GM12891 (cell line): Measurements from ENCODE around the gene C1orf116.

Source experiments
- DNase-seq: peaks from one replicate; pipeline ENCODE4 v3.0.0; 2011; ENCODE audit warnings: low spot score; ENCODE audit not compliant: insufficient read length
- FAIRE-seq: peaks from 2 replicates; lab custom pipeline; 2011; peaks lifted over from hg19 to GRCh38; lab: Jason Lieb, UNC
- PAX5 ChIP-seq: IDR thresholded peaks from 2 replicates; pipeline ENCODE4 v1.6.1; 2011; ENCODE audit warnings: low read length, moderate library complexity, mild to moderate bottlenecking; ENCODE audit not compliant: insufficient read depth, severe bottlenecking
- POLR2A ChIP-seq: IDR thresholded peaks from 2 replicates; pipeline ENCODE4 v1.6.1; 2011; ENCODE audit warnings: low read depth, low read length, control low read depth
- POLR2AphosphoS5 ChIP-seq: IDR thresholded peaks from 2 replicates; pipeline ENCODE4 v1.6.1; 2011; ENCODE audit warnings: low read depth, low read length, control low read depth
- POU2F2 ChIP-seq: IDR thresholded peaks from 2 replicates; pipeline ENCODE4 v1.6.1; 2011; ENCODE audit warnings: low read depth, mild to moderate bottlenecking, control low read depth, low read length, moderate library complexity
- SPI1 ChIP-seq: IDR thresholded peaks from 2 replicates; pipeline ENCODE4 v1.6.1; 2011; ENCODE audit warnings: low read depth, low read length, control low read depth
- TAF1 ChIP-seq: IDR thresholded peaks from 2 replicates; pipeline ENCODE4 v1.6.1; 2011; ENCODE audit warnings: low read depth, low read length, control low read depth

C1orf116 gene

DNA sequence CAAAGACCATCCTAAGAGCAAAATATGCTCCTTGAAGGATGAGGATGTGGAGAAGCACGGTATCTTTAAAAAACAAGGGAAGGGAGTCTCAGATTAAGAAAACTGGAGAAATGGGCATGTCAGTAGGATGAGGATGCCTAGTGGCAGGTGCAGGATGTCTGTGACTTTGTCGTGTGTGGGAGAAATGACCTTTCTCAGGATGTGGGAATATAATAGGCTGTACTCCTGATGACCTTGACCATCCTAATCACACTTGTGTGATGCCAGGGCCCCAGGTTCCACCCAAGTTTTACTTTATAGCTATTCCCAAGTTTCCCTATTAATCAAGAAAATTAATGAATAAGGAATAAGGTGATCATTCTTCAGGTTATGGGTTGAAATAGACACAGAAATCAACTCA lies 12.9 kb downstream of the C1orf116 start:
- no peak for FAIRE-seq
- TF ChIP-seq TAF1 (no peak), POLR2A (no peak), SPI1 (no peak), POLR2AphosphoS5 (no peak), PAX5 (no peak), POU2F2 (no peak)
- no peak for DNase-seq

GRCh38 chr1:207019161-207019560 lies 13.4 kb downstream of the C1orf116 start:
- no peak for TF ChIP-seq PAX5
- no peak for TF ChIP-seq POLR2AphosphoS5
- no peak for TF ChIP-seq POU2F2
- TF ChIP-seq POLR2A = no peak
- TF ChIP-seq TAF1 = no peak
- TF ChIP-seq SPI1 = no peak
- no peak for DNase-seq
- FAIRE-seq = no peak

- FAIRE-seq = no peak
- TF ChIP-seq POLR2A = no peak
- no peak for TF ChIP-seq POLR2AphosphoS5
- no peak for TF ChIP-seq PAX5
- DNase-seq = no peak
These were observed 13.8 kb downstream of the C1orf116 start for GRCh38 chr1:207018707-207019106.

DNA sequence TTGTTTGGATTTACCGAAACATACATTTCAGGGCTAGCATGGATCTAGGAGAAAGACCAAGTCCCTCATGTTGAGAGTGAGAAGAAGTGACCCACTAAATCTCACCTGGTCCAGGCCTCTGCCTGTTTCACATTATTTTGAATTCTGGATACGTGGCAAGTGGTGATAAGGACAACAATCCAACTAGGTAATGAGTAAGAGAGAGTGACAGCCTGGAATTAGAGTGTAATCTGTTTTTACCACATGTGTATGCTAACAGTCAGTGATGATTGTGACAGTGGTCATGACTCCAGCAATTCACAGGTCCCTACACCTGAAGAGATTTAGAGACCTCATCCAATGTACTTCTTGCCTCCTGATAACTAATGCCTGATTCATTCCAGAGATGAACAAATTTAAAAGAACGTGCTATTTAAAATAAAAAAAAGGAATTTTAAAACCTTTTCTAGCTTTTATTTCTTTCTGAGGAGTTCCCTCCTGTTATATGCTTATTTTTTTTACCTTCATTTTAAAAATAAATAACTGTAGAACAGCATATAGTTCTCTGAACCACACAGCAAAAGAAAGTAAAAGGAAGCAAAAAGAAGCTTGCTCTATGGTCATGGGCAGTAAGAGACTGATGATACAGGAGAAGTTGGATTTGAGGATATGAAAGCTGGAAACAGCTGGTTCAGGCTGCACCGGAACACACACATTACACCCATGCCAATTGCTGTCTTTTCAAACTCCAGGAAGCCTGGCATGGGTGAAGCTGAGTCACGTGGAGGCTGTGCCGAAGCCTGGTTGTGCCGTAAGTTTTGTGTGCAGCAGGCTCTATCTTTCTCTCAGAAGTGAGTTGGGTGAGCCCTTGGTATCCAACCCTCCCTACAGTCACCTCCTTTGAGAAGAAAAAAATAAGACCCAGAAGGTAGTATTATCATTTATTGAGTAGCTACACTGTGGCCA lies 14.7 kb downstream of the C1orf116 start:
- FAIRE-seq (no peak), DNase-seq (no peak)
- no peak for TF ChIP-seq TAF1
- TF ChIP-seq POLR2A = no peak
- no peak for TF ChIP-seq SPI1
- TF ChIP-seq POU2F2 = no peak
- no peak for TF ChIP-seq POLR2AphosphoS5
- TF ChIP-seq PAX5 = no peak

GRCh38 chr1:207015791-207016190 lies 16.8 kb downstream of the C1orf116 start:
- DNase-seq = no peak
- FAIRE-seq = no peak
- TF ChIP-seq POU2F2 (no peak), SPI1 (no peak)

DNA sequence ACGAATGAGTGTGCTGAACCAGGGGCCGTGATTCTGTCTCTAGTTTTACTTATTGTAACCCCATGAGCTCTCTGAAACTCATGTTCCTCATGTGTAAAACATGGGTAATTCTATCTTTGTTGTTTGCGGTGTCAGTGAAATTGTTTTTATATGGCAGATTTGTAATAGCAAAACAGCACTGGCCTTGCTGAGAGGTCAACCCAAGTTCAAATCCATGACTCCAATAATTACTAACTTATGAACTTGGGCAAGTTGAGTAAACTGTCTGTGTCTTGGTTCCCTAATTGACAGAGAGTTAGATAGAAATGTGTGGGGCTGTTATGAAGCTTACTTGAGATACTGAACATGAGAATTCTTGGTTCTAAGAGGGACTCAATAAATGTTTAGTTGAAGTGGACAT lies 17.8 kb downstream of the C1orf116 start:
- FAIRE-seq (no peak), DNase-seq (no peak)
- TF ChIP-seq POLR2A = no peak
- TF ChIP-seq SPI1 = no peak
- no peak for TF ChIP-seq PAX5
- TF ChIP-seq TAF1 = no peak
- TF ChIP-seq POU2F2 = no peak
- no peak for TF ChIP-seq POLR2AphosphoS5

DNA sequence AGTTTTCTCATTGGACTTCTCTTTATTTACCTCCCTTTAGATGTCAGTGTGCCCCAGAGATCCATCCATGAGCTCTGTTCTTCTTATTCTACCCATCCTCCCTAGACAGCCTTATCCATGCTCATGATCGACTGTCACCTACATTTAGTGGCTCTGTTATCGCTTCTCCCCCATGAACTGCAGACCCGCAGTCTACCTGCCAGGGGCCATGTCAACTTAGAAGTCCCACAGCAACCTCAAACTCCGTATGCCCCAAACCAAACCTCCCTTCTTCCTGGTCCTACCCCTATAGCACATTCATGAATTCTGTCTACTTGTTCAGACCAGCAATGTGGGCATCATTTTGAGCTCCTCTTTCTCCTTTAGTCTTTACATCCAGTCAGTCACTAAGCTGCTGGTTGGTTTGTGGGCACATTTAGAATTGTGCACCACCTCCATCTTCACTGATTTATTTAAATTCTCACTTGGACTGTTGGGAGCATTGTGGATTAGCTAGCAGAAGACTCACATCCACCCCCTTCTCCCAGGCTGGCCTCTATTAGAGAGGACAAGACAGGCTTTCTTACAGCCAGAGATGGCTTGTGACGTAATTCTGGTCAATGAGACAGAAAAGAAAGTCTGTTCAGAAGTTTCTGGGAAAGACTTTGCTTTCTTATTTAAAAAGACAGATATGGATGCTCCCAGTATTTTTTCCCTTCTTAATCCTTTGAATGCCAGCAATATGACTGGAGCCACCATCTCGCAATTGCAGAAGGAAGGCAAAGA lies 19.1 kb downstream of the C1orf116 start:
- FAIRE-seq (no peak), DNase-seq (no peak)
- TF ChIP-seq POLR2AphosphoS5 = no peak
- TF ChIP-seq POU2F2 = no peak
- TF ChIP-seq TAF1 = no peak
- no peak for TF ChIP-seq SPI1
- no peak for TF ChIP-seq PAX5
- no peak for TF ChIP-seq POLR2A

DNA sequence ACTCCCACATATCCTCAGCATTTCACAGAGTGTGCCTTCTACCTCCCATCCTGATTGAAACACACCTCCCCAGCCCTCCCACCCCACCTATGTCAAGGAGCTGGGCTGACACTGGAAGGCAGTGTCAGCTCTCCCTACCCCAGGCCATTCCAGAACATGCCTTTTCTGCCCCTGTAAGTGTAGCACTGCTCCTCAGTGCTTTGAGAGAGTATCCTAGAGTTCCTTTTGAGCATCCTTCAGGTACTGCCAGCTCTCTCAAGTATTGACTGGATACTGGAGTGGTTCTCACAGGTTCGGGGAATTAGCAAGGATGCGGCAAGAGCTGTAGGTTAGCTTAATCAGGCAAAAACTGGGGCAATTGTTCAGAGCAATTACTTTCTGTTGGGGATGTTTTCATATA lies 21.8 kb downstream of the C1orf116 start:
- DNase-seq (no peak), FAIRE-seq (no peak)

DNA sequence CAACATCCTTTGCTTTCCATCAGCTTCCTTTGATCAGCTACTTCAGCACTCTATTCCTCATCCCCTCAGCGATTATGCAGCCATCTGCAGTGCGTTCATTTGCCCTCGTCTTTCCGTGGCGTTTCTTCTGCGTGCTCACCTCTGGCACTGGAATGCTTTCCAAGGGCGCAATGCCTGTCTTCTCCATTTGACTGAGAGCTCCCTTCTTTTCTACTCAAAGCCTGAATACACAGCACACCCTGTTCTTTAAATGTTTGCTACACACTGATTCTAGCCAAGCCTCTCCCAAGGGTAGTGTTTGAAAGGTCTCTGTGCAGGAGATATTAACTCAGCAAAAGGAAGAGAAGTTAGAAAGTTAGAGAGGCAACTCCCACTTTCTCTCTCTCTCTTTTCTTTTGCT lies 22.6 kb downstream of the C1orf116 start:
- TF ChIP-seq POU2F2 (no peak), PAX5 (no peak), POLR2AphosphoS5 (no peak), TAF1 (no peak), POLR2A (no peak), SPI1 (no peak)
- no peak for FAIRE-seq
- no peak for DNase-seq

More for the DNA sequence above, 21.8 kb downstream of the C1orf116 start:
- TF ChIP-seq POLR2A = no peak
- TF ChIP-seq POU2F2 = no peak
